Stimulated activated CD4-positive, alpha-beta T cell treated with anti-CD3 and anti-CD28 coated beads, Interleukin-12 subunit alpha, Interleukin-12 subunit beta, amount 100 ng/mL, for 4 hours (primary cell): ENCODE results near the gene GOLT1A.

Experiments
- DNase-seq: peaks from one replicate; pipeline ENCODE4 v3.0.0-alpha.2; 2020

GOLT1A gene, protein sequence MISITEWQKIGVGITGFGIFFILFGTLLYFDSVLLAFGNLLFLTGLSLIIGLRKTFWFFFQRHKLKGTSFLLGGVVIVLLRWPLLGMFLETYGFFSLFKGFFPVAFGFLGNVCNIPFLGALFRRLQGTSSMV

DNA sequence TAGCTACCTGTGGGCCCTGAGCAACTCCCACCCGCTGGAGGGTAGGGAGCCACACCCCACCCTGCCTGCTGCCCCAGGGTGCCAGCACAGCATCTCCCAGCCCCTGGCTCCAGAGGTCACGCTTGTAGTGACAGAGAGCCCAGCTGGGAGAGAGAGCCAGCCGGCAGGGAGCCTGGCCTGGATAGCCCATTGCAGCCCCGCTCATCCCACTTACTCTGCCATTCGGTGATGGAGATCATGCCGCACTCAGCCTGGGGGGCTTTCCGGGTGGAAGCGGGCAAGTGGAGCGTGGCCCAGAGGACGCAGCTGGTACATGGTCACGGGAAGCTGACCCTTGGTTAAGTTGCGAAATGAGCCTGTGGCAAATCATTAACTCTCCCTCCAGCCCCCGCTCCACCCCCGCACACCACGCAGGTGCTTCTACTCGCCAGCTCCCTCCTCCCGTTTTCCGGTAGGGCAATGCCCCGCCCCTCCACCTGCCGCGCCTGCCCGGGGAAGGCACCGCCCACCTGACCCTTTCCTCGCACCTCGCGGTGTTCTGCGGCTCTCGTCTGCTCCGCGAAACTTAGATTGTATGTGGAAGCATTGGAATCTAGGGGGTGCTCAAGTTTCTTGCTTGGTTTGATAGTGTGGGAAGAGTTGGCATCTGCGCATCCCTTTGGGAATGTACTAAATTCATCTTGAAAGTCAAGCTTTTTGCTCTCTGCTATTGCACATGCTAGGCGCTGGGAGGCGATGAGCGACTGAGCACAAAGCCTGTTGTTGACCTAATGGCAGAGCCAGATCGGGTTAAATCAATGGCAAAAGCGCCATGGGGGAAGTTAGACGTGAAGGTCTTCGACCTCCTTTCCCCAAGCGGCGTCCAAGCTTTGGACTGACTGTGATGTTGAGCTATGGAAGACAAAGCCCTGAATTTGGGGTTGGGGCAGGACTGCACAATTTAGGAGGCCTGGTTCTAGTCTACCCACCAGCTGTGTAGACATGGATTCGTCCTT lies at the start of gene GOLT1A:
Gene GOLT1A (minus strand): TSS at position 321 of the 995 bp plus-strand sequence. CDS start 82 bp downstream, at position 239.
- DNase-seq = peak; percentile 32

- no peak for DNase-seq
Observed at GRCh38 chr1:204263254-204263910, 49.6 kb upstream of the GOLT1A start.

DNA sequence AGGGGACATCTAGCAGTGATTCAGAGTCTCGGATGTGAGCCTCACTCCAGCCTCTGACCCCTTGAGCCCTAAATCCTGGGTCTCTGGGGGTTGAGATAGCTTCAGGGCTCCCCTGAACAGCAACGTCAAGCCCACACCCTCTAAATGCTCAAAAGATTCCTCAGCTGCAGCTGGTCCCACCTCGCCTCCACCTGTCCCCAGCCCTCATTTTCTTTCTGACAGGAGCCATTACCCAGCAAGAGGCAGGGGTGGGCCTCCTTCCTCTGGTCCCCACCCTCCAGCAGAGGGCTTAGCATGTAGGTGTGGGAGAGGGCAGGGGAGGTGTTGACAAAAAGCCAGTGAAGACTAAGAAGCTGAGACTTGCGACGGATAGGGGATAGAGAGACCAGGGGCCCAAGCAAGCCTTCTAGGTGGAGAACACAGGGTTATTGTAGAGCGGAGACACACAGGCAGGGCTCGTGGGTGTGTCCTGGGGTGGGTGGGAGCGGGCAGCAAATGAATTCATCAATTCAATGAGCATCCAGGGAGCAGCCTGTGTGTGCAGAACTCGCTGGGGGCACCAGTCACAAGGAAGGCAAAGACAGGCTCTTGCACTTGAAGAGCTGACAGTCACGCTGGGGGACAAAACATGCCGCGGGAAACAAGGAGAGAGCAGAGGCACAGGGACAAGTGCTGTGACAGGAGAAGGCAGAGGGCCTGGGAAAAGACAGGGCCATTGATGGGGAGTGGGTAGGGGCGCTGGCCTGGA lies 48.9 kb upstream of the GOLT1A start:
- no peak for DNase-seq

DNA sequence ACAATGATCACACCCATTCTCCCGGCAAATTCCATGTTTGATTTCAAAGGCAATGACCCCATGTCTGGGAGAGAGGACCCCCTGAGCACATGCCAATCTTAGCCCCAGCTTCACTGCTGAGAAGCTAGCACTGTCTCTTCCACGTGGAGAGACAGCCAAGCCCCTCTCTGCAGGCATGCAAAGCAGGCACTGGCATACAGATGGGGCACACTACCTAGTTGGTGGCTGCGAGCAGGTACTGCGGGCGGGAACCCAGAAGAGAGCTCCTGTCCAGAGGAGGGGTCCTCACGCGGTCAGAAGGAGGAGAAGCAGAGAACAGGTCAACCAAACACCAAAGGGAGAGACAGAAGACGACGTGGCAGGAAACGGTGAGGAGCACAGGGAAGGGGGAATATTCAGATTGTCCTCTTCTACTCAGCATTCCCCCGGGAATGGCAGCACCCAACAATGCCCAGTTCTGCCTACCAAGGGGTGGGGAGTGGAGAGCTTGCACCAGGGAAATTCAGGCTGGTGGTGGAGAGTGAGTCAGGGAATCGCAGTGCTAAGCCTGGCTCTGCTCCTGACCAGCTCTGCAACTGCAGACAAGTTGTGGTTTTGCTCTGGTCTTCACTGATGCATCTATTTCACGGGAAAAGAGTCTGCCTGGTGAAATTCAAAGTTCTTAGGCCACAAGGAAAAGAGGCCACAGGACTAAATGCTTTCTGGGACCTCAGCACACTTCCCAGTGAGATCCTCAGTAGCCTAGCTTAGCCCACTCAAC lies 48.1 kb upstream of the GOLT1A start:
- no peak for DNase-seq

- no peak for DNase-seq
Observed at GRCh38 chr1:204261266-204261665, 47.5 kb upstream of the GOLT1A start.

DNA sequence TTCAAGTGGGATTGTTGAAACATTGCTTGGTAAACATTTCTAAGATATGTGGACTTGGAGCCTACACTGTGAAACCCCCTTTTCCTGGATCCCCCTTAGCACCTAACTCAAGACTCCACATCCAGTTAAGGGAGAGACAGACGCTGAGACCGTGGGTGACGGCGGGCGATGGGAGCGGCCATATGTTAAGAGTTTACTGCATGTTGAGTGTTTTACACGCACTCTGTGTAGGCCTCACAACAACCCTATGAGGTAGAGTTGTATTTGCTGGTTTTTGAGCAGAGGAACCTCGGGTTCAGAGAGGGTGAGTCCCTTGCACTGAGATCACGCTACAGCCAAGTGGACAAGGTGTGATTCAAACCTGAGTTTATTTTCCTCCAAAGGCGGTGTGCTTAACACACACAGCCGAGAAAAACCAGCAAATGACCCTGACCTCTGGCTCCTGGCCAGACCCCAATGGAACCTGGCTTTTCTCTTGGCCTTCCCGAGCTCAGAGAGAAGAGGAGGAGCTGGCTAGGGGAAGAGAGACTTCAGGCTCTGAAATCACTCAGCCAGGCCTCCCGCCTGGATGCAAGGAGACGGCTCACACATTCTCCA lies 46.9 kb upstream of the GOLT1A start:
- no peak for DNase-seq

GRCh38 chr1:204259782-204260181 lies 46.0 kb upstream of the GOLT1A start:
- DNase-seq = no peak

- DNase-seq = no peak
Observed at GRCh38 chr1:204259196-204259595, 45.4 kb upstream of the GOLT1A start.

GRCh38 chr1:204258213-204259115 lies 44.7 kb upstream of the GOLT1A start:
- DNase-seq = peak; percentile 19

DNA sequence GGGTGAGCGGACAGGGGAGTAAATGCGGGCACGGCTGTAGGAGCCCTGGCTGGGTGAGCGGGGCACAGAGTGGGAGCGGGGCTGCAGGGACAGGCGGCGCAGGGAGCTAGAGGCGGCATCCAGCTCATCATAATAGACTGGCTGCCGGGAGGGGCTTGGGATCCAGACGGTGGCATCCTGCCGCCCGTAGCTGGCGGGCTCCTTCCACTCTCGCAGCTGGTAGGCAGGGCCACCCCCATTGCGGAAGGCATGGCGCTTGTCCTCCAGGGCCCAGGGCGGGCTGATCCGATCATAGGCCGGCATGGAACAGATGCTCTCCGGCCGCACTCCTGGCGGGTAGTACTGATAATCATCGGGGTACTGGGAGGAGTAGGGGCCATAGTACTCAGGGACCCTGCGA lies 43.7 kb upstream of the GOLT1A start:
- DNase-seq = no peak

DNA sequence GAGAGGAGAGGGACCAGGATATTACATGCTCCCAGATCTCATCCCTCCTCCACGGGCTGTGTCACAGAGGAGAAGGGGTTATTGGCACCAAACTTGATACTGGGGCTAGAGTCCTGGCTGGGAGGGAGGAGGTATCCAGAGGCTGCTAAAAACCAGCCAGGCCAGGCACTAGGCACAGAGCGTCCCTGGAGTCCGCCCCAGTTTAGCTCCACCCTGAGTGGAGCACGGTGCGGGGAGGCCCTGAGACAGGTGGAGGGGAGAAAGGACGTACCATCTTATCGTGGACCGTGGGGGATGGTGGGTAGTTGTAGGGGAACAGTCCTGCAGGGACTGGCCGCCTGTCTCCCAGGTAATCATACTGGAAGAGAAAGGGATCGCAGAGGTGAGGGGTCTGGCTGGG lies 42.7 kb upstream of the GOLT1A start:
- DNase-seq = no peak

- DNase-seq = no peak
Observed at GRCh38 chr1:204255966-204256365, 42.2 kb upstream of the GOLT1A start.

GRCh38 chr1:204255225-204255624 lies 41.4 kb upstream of the GOLT1A start:
- no peak for DNase-seq

DNA sequence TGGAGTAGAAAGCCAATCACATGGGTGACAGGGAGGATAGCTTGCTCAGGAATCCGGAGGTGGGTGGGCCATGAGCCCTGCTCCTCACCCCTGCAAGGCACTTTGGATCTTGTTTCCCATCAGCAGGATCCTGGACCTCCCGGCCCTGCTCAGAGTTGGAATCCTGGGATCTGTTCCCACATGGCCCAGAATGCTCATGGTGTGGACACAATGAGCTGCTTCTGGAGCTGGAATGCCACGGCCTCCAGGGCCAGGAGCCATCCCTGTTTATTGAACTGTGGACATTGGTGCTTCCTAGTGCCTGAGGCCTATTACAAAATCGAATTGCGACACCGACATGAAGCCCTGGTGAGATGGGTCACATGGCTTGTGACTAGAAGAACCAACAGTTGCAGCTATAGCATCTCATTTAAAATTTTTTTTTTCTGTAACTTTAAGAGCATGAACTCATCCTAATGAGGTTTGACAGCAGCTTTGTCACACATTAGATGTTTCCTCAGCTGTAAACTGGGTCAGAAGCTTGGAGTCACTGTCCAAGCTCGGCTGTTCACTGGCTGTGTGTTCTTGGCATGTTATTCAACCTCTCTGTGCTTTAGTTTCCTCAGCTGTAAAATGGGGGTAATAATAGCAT lies 40.4 kb upstream of the GOLT1A start:
- DNase-seq = no peak

GRCh38 chr1:204251926-204252689 lies 38.3 kb upstream of the GOLT1A start:
- DNase-seq = no peak

GRCh38 chr1:204251286-204251685 lies 37.5 kb upstream of the GOLT1A start:
- no peak for DNase-seq

GRCh38 chr1:204250428-204251030 lies 36.7 kb upstream of the GOLT1A start:
- no peak for DNase-seq

DNA sequence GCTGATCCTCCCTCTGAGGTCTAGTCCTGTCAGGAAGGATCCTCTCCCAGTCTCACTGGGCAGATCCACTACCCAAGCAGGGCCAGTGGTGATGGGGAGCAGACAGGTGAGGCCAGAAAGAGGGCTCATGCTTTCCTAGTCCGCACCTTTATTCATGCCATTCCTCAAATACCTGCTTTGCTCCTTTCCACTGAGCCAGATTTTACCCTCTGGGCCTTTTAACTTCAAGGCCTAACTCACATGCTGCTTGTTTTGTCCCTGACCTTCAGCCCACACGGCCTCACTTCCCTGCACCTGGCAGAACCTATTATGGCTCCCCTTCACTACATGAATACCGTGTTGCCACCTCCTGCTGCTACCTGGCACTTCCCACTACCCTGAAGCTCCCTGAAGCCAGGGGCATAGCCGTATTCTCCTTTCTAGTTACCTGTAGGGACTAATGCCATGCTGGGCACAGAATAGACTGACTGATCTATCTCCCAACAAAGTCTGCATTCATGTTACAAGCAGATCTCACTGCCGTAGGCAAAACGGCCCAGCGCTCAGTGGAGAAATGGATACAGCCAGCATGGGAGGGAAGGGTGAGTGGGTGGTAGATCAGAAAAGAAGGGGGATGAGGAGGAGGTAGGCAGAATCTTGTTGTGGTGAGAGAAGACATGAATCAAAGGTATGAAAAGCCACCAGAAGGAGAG lies 36.1 kb upstream of the GOLT1A start:
- no peak for DNase-seq
